ENCODE results near the gene SYNDIG1L. TPM values are rescaled to one million over a fixed set of nuclear protein-coding genes. Genes with fewer than 3 reads are reported as not detected.
"Not testable (repeated sequence)": the region's sequence is repeated elsewhere in the genome, so short reads cannot be mapped to it uniquely, and the experiment has no call there.

Gene SYNDIG1L
- total RNA-seq, 3 donors from 2014 or later (not counting 1 experiment from before 2014, with no cell fraction given) = 0.30 TPM; not detected in 2

DNA sequence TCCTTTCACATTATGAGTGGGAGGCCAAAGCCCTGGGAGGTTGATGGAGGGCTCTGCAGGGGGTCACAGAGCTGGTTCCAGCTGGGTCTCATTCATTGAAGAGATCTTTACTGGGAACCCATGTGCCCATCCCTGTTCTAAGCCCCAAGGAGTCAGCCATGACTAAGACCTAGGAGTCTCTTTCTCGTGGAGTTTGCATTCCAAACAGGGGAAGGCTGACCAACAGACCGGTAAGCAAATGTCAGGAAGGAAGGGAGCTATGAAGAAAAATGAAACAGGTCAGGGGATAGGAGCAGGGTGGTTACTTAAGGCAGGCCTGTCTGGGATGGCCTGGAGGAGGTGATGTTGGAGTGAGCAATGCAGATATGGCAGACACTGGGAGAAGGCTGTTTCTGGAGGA is 31.5 kb downstream of the SYNDIG1L start:
- intact Hi-C loops (cut with micrococcal nuclease) = no loop called here
- H3K9me3 Mint-ChIP-seq = no peaks in the 10 kb centered on the region
- no peaks in the 10 kb centered on the region for H3K36me3 ChIP-seq (ENCODE audit: control insufficient read depth, insufficient read depth, low read length)
- no peaks in the 10 kb centered on the region for H3K4me1 ChIP-seq (ENCODE audit: control insufficient read depth, insufficient read depth, low read length)
- H3K27me3 ChIP-seq (ENCODE audit: control insufficient read depth, insufficient read depth, low read length) = no peaks in the 10 kb centered on the region
- H3K27ac ChIP-seq (ENCODE audit: low read length) = no peak overlapping the region
- DNase-seq (no peak), ATAC-seq (no peak)
- 80% methylated on average over 2 of the region's 2 CpGs for WGBS (ENCODE audit: insufficient coverage)
- no peaks in the 10 kb centered on the region for H3K36me3 Mint-ChIP-seq
- TF ChIP-seq, protein P1, sequence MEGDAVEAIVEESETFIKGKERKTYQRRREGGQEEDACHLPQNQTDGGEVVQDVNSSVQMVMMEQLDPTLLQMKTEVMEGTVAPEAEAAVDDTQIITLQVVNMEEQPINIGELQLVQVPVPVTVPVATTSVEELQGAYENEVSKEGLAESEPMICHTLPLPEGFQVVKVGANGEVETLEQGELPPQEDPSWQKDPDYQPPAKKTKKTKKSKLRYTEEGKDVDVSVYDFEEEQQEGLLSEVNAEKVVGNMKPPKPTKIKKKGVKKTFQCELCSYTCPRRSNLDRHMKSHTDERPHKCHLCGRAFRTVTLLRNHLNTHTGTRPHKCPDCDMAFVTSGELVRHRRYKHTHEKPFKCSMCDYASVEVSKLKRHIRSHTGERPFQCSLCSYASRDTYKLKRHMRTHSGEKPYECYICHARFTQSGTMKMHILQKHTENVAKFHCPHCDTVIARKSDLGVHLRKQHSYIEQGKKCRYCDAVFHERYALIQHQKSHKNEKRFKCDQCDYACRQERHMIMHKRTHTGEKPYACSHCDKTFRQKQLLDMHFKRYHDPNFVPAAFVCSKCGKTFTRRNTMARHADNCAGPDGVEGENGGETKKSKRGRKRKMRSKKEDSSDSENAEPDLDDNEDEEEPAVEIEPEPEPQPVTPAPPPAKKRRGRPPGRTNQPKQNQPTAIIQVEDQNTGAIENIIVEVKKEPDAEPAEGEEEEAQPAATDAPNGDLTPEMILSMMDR (IDR thresholded peaks at IDR 0.05) = no peak
- no peaks in the 10 kb centered on the region for H3K4me1 Mint-ChIP-seq
- H3K27me3 Mint-ChIP-seq (ENCODE audit: low read depth in 2 of 2) = peaks cover 16 to 33% of the 10 kb centered on the region in 2 donors
- H3K9me3 ChIP-seq (ENCODE audit: control insufficient read depth, insufficient read depth, low read length) = no peaks in the 10 kb centered on the region
- no peak overlapping the region for H3K4me3 Mint-ChIP-seq
- no peak overlapping the region for H3K4me3 ChIP-seq (ENCODE audit: low read length)
- no peak overlapping the region for H3K27ac Mint-ChIP-seq

DNA sequence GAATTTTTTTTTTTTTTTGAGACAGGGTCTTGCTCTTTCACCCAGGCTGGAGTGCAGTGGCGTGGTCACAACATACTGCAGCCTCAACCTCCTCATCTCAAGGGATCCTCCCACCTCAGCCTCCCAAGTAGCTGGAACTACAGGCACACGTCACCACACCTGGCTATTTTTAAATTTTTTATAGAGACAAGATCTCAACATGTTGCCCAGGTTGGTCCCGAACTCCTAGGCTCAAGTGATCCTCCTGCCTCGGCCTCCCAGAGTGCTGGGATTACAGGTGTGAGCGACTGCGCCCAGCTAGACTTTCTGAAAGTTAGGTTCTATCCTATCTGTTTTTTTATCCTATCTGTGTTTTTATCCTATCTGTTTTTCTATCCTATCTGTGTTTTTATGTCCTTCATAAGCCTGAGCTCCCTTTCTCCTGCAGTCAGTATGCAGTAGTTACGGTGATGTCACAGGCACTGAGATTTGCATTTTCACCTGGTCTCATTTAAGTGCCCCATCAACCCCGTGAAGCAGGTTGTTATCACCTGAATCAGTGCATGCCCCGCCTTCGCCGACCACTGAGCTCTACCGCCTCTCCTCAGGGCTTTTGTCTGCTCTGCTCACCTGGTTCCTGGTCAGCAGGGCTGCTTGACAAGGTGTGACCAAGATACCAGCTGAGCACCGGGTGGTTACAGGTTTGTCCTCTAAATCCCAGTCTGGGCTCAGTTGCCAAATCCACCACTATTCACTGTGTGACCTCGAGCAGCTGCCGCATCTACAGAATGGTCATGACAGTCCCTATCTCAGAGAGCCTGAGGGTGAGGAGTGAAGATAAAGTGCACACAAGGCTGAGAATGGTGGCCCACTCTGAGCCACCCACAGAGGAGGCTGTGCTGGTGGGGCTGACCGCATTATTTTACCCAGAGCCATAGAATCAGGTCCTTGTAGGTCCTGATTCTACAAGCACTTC is 33.1 kb downstream of the SYNDIG1L start:
- Mint-ChIP-seq H3K27ac (no peak overlapping the region), H3K36me3 (no peaks in the 10 kb centered on the region), H3K4me3 (no peak overlapping the region), H3K9me3 (no peaks in the 10 kb centered on the region), H3K27me3 (ENCODE audit: low read depth in 2 of 2) (peaks cover 13 to 32% of the 10 kb centered on the region in 2 donors), H3K4me1 (no peaks in the 10 kb centered on the region)
- ATAC-seq = no peak
- intact Hi-C loops (cut with micrococcal nuclease) = no loop called here
- H3K4me3 ChIP-seq (ENCODE audit: low read length) = no peak overlapping the region
- WGBS (ENCODE audit: insufficient coverage) = 86% methylated on average over 16 of the region's 16 CpGs
- no peaks in the 10 kb centered on the region for H3K27me3 ChIP-seq (ENCODE audit: control insufficient read depth, insufficient read depth, low read length)
- DNase-seq = no peak
- TF ChIP-seq, protein P1 (IDR thresholded peaks at IDR 0.05) = no peak
- H3K9me3 ChIP-seq (ENCODE audit: control insufficient read depth, insufficient read depth, low read length) = no peaks in the 10 kb centered on the region
- H3K4me1 ChIP-seq (ENCODE audit: control insufficient read depth, insufficient read depth, low read length) = no peaks in the 10 kb centered on the region
- no peak overlapping the region for H3K27ac ChIP-seq (ENCODE audit: low read length)
- H3K36me3 ChIP-seq (ENCODE audit: control insufficient read depth, insufficient read depth, low read length) = no peaks in the 10 kb centered on the region

DNA sequence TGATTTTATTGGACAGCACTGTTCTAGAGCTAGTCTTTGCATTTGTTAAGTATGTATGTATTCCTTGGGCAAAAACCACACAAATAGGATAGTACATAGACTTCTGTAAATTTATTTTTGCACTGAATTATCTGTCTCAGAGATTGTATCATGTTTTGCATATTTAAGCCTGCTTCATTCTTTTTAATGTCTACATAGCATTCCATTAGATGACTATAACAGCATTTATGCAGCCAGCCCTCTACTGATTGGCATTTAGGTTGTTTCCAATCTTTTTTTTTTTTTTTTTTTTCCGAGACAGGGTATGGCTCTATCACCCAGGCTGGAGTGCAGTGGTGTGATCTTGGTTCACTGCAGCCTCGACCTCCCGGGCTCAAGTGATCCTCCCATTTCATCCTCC is 34.5 kb downstream of the SYNDIG1L start:
- TF ChIP-seq, protein P1 (IDR thresholded peaks at IDR 0.05) = no peak
- ATAC-seq (no peak), DNase-seq (no peak)
- Histone ChIP-seq H3K9me3 (ENCODE audit: control insufficient read depth, insufficient read depth, low read length) (no peaks in the 10 kb centered on the region), H3K4me1 (ENCODE audit: control insufficient read depth, insufficient read depth, low read length) (no peaks in the 10 kb centered on the region), H3K27ac (ENCODE audit: low read length) (no peak overlapping the region), H3K27me3 (ENCODE audit: control insufficient read depth, insufficient read depth, low read length) (no peaks in the 10 kb centered on the region), H3K4me3 (ENCODE audit: low read length) (no peak overlapping the region), H3K36me3 (ENCODE audit: control insufficient read depth, insufficient read depth, low read length) (no peaks in the 10 kb centered on the region)
- Mint-ChIP-seq H3K9me3 (no peaks in the 10 kb centered on the region), H3K4me1 (no peaks in the 10 kb centered on the region), H3K27me3 (ENCODE audit: low read depth in 2 of 2) (peaks cover 8 to 30% of the 10 kb centered on the region in 2 donors), H3K4me3 (no peak overlapping the region), H3K36me3 (no peaks in the 10 kb centered on the region), H3K27ac (no peak overlapping the region)
- intact Hi-C loops (cut with micrococcal nuclease) = no loop called here
- 94% methylated on average over 2 of the region's 3 CpGs for WGBS (ENCODE audit: insufficient coverage)

DNA sequence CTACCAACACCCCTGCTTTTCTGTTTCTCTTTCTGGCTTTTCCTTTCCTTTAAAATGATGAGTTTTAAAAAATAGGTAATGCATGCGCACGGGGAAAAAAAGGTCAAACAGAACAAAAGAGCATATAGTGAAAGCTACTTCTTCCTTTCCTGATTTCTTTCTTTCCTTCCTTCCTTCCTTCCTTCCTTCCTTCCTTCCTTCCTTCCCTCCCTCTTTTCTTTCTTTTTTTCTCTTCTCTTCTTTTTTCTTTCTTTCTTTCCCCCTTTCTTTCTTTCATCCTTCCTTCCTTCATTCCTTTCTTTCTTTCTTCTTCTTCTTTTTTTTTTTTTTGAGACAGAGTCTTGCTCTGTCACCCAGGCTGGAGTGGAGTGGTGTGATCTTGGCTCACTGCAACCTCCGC is 35.5 kb downstream of the SYNDIG1L start:
- H3K4me3 ChIP-seq (ENCODE audit: low read length); DNase-seq; H3K27me3 ChIP-seq (ENCODE audit: control insufficient read depth, insufficient read depth, low read length); H3K27ac Mint-ChIP-seq; ATAC-seq; H3K9me3 ChIP-seq (ENCODE audit: control insufficient read depth, insufficient read depth, low read length); H3K27ac ChIP-seq (ENCODE audit: low read length); H3K36me3 Mint-ChIP-seq; H3K4me1 Mint-ChIP-seq; intact Hi-C loops (cut with micrococcal nuclease); H3K4me1 ChIP-seq (ENCODE audit: control insufficient read depth, insufficient read depth, low read length); H3K4me3 Mint-ChIP-seq; H3K9me3 Mint-ChIP-seq; H3K36me3 ChIP-seq (ENCODE audit: control insufficient read depth, insufficient read depth, low read length): not testable (repeated sequence)
- WGBS (ENCODE audit: insufficient coverage) = 100% methylated on average over 3 of the region's 3 CpGs
- H3K27me3 Mint-ChIP-seq (ENCODE audit: low read depth in 2 of 2) = peaks cover 8 to 29% of the 10 kb centered on the region in 2 donors
